GM12891 (cell line): Measurements from ENCODE around the gene PADI3.

Experiments
- POLR2A ChIP-seq: IDR thresholded peaks from 2 replicates; pipeline ENCODE4 v1.6.1; 2011; ENCODE audit warnings: low read depth, low read length, control low read depth
- POLR2AphosphoS5 ChIP-seq: IDR thresholded peaks from 2 replicates; pipeline ENCODE4 v1.6.1; 2011; ENCODE audit warnings: low read depth, low read length, control low read depth
- SPI1 ChIP-seq: IDR thresholded peaks from 2 replicates; pipeline ENCODE4 v1.6.1; 2011; ENCODE audit warnings: low read depth, low read length, control low read depth
- TAF1 ChIP-seq: IDR thresholded peaks from 2 replicates; pipeline ENCODE4 v1.6.1; 2011; ENCODE audit warnings: low read depth, low read length, control low read depth

DNA sequence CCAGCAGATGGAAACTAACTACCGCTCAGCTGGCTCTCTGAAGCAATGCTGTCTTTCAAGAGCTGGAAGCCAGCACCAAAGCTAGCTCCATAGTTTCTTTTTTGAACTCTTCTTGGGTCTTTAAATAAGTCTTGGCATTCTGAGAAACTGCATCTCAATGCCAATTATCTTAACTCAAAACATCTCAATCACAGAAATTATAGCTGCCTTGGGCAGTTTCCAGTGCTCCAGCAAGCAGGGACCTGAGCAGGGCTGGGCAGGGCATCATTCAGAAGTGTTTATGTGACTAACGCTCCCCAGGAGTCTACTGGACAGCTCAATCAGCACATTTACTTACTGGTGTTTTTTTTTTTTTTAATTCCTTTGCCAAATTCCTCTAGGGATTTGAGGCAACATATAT lies 40.8 kb downstream of the PADI3 start:
- TF ChIP-seq POLR2A (no peak), SPI1 (no peak), TAF1 (no peak), POLR2AphosphoS5 (no peak)
